ENCODE measurements around the gene YPEL1. TPM values are rescaled to one million over a fixed set of nuclear protein-coding genes. Genes with fewer than 3 reads are reported as not detected.

Gene YPEL1
- total RNA-seq, 1 experiment from 2014 or later, result 1.2 TPM

DNA sequence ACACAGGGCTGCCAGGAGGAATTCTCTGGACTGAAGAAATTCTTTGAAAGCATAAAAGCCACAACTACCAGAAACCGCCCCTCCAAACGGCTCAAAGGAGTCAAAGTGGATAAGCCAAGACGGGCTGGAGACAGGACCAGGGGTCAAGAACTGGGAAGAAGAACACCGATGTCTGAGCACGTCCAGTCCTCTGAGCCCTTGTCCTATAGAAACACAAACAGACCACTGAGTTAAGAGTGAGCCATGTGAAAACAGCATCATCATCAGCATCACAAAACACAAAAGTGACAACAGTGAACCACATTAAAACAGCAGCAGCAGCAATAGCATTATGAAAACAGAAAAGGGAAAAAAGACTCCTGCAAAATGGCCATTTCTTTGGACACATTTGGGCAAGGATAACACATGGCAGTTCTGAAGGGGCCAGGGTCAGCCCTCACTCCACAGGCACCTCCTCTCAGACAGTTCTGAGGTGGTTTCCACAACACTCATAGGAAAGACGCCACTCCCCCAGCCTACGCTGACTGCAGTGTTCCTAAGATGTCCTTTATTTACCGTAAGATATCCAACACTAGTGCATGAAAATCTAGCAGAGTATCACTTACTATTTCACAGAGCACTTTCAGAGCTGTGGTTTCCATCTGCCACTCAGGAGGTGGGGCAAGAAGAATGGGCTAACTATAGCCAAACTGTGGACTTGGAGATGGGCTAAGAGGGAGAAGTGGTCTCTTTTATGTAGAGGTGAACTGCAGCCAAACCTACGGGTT lies 28.6 kb upstream of the YPEL1 start:
- no peaks in the 10 kb centered on the region for H3K9me3 Mint-ChIP-seq (ENCODE audit: unreplicated experiment)

DNA sequence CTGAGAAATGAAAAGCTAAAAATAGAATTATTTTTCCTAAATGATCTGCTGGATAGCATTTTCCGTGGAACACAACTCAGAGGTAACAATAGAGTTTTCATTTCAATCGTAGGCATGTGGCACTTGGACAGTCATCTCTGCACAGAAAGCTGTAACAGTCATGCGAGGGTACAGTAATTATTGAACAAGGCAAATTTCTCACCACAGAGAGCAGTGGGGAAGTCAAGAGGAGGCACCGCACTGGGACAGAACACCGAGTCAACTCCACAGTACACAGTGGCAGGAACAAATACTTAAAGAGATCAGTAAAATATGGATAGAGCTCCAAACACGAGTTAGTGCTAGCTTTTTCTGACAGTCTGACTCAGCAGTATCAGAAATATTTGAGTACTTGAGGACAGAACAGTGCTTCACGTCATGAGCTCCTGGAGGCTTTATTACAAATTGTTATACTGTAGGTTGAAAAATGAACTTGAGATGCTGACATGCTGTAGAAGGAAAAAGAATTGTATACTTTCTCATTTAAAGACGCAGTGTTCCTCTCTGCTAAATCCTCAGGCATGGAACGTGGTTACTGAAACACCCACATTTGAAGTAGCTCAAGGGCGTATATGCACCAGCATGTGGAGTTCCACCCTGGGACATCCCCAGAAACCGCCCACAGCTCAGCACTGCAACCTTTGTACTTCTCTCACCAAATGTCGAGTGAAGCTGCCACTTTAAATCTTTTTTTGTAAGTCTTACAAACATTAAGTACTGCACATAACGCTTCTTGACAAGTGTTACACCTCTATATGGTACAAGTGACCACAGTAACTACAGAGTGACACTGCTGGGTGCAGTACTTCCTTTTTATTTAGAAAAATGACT lies 27.4 kb upstream of the YPEL1 start:
- CTCF ChIA-PET, result no interaction called here
- H3K27me3 Mint-ChIP-seq (ENCODE audit: insufficient read depth, unreplicated experiment), result no peaks in the 10 kb centered on the region
- no peak overlapping the region for H3K27ac Mint-ChIP-seq (ENCODE audit: unreplicated experiment)
- H3K4me3 Mint-ChIP-seq (ENCODE audit: unreplicated experiment), result no peak overlapping the region
- no peak for DNase-seq
- Histone ChIP-seq H3K4me3 (ENCODE audit: low read depth, low read length) (no peak overlapping the region), H3K27me3 (replicated peaks; ENCODE audit: control insufficient read depth, insufficient read depth, low read length) (no peaks in the 10 kb centered on the region), H3K36me3 (ENCODE audit: control insufficient read depth, insufficient read depth, low read length) (peaks cover 6% of the 10 kb centered on the region), H3K4me1 (no peaks in the 10 kb centered on the region), H3K9me3 (no peaks in the 10 kb centered on the region)
- H3K4me1 Mint-ChIP-seq (ENCODE audit: low read depth, unreplicated experiment), result no peaks in the 10 kb centered on the region
- POLR2A ChIA-PET, result no interaction called here
- H3K36me3 Mint-ChIP-seq (ENCODE audit: insufficient read depth, unreplicated experiment), result peaks cover 65% of the 10 kb centered on the region
- intact Hi-C loops (cut with micrococcal nuclease; ENCODE audit: unreplicated experiment), result no loop called here
- H3K9me3 Mint-ChIP-seq (ENCODE audit: unreplicated experiment), result no peaks in the 10 kb centered on the region
- TSS peak; percentile 12 for BruUV-seq (replicated peaks)
- TF ChIP-seq, protein P1, sequence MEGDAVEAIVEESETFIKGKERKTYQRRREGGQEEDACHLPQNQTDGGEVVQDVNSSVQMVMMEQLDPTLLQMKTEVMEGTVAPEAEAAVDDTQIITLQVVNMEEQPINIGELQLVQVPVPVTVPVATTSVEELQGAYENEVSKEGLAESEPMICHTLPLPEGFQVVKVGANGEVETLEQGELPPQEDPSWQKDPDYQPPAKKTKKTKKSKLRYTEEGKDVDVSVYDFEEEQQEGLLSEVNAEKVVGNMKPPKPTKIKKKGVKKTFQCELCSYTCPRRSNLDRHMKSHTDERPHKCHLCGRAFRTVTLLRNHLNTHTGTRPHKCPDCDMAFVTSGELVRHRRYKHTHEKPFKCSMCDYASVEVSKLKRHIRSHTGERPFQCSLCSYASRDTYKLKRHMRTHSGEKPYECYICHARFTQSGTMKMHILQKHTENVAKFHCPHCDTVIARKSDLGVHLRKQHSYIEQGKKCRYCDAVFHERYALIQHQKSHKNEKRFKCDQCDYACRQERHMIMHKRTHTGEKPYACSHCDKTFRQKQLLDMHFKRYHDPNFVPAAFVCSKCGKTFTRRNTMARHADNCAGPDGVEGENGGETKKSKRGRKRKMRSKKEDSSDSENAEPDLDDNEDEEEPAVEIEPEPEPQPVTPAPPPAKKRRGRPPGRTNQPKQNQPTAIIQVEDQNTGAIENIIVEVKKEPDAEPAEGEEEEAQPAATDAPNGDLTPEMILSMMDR (IDR thresholded peaks at IDR 0.05; ENCODE audit: insufficient read depth in 1 of 2, low read depth in 1 of 2, low read length in 1 of 2, severe bottlenecking in 1 of 2, unreplicated experiment in 1 of 2), result no peak

More for the DNA sequence above, 28.6 kb upstream of the YPEL1 start:
- intact Hi-C loops (cut with micrococcal nuclease; ENCODE audit: unreplicated experiment), result no loop called here
- no TSS peak for BruUV-seq (replicated peaks)
- TF ChIP-seq, protein P1 (IDR thresholded peaks at IDR 0.05; ENCODE audit: insufficient read depth in 1 of 2, low read depth in 1 of 2, low read length in 1 of 2, severe bottlenecking in 1 of 2, unreplicated experiment in 1 of 2), result no peak
- no peaks in the 10 kb centered on the region for H3K4me1 Mint-ChIP-seq (ENCODE audit: low read depth, unreplicated experiment)
- Histone ChIP-seq H3K4me3 (ENCODE audit: low read depth, low read length) (no peak overlapping the region), H3K36me3 (ENCODE audit: control insufficient read depth, insufficient read depth, low read length) (peaks cover 6% of the 10 kb centered on the region), H3K9me3 (no peaks in the 10 kb centered on the region), H3K27me3 (replicated peaks; ENCODE audit: control insufficient read depth, insufficient read depth, low read length) (no peaks in the 10 kb centered on the region), H3K4me1 (no peaks in the 10 kb centered on the region)
- DNase-seq, result no peak
- ChIA-PET CTCF (no interaction called here), POLR2A (no interaction called here)
- peaks cover 67% of the 10 kb centered on the region for H3K36me3 Mint-ChIP-seq (ENCODE audit: insufficient read depth, unreplicated experiment)
- no peak overlapping the region for H3K27ac Mint-ChIP-seq (ENCODE audit: unreplicated experiment)
- H3K27me3 Mint-ChIP-seq (ENCODE audit: insufficient read depth, unreplicated experiment), result no peaks in the 10 kb centered on the region
- no peak overlapping the region for H3K4me3 Mint-ChIP-seq (ENCODE audit: unreplicated experiment)

DNA sequence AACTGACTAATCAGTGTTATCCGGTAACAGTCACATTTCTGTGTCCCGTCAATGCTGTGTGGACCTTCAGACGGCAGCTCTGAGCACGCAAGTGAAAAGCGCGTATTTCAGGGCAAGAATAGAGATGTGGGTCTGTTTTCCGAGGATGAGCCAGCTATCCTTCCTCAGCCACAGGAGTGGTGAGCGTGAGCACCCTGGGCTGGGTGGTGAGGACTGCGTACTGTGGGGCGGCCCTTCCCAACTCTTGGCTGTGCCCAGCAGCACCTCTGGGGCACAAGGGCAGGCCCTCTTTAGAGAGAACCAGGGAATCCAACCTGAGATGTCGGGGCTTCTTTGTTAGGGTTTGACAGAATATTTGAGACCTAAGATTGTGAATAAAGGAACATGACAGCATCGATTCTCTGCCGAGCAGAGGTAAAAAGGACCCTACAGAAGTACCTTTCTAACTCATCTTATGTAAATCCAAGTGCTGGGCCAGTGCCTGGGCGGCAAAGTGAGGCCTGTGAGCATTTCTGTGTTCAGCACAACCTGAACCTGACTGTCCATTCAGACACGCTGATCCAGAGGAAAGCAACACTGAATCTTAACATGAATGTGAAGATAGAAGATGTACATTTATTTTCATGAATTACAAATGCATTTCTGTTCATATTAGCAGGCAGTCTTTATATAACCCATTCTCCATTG lies 26.5 kb upstream of the YPEL1 start:
- Histone ChIP-seq H3K4me1 (no peaks in the 10 kb centered on the region), H3K9me3 (no peaks in the 10 kb centered on the region), H3K27me3 (replicated peaks; ENCODE audit: control insufficient read depth, insufficient read depth, low read length) (no peaks in the 10 kb centered on the region), H3K36me3 (ENCODE audit: control insufficient read depth, insufficient read depth, low read length) (peaks cover 5% of the 10 kb centered on the region), H3K4me3 (ENCODE audit: low read depth, low read length) (no peak overlapping the region)
- no peak for DNase-seq
- BruUV-seq (replicated peaks), result no TSS peak
- peaks cover 64% of the 10 kb centered on the region for H3K36me3 Mint-ChIP-seq (ENCODE audit: insufficient read depth, unreplicated experiment)
- H3K4me3 Mint-ChIP-seq (ENCODE audit: unreplicated experiment), result no peak overlapping the region
- intact Hi-C loops (cut with micrococcal nuclease; ENCODE audit: unreplicated experiment), result no loop called here
- H3K27ac Mint-ChIP-seq (ENCODE audit: unreplicated experiment), result no peak overlapping the region
- H3K27me3 Mint-ChIP-seq (ENCODE audit: insufficient read depth, unreplicated experiment), result no peaks in the 10 kb centered on the region
- TF ChIP-seq, protein P1 (IDR thresholded peaks at IDR 0.05; ENCODE audit: insufficient read depth in 1 of 2, low read depth in 1 of 2, low read length in 1 of 2, severe bottlenecking in 1 of 2, unreplicated experiment in 1 of 2), result no peak
- H3K9me3 Mint-ChIP-seq (ENCODE audit: unreplicated experiment), result no peaks in the 10 kb centered on the region
- peaks cover 3% of the 10 kb centered on the region for H3K4me1 Mint-ChIP-seq (ENCODE audit: low read depth, unreplicated experiment)
- POLR2A ChIA-PET, result no interaction called here
- CTCF ChIA-PET, result no interaction called here

All from Caco-2 (cell line).